CD4-positive, alpha-beta T cell treated with Interleukin-1 beta for 1 hour (primary cell): ENCODE results near the gene ATP5PD.
"Not testable (repeated sequence)": the region's sequence is repeated elsewhere in the genome, so short reads cannot be mapped to it uniquely, and the experiment has no call there.

Source experiments
- DNase-seq, 2 donors: peaks; one replicate each; pipeline ENCODE4 v3.0.0-alpha.2; 2020 to 2022

The ATP5PD gene

GRCh38 chr17:75077072-75077495 lies 30.3 kb upstream of the ATP5PD start:
- DNase-seq: no peak

- DNase-seq: no peak
Observed at GRCh38 chr17:75075597-75076336, 29.0 kb upstream of the ATP5PD start.

- DNase-seq: no peak
Observed at GRCh38 chr17:75074532-75074931, 27.8 kb upstream of the ATP5PD start.

GRCh38 chr17:75073618-75074047 lies 26.9 kb upstream of the ATP5PD start:
- no peak for DNase-seq

- not testable (repeated sequence) for DNase-seq
Observed at GRCh38 chr17:75072909-75073308, 26.1 kb upstream of the ATP5PD start.

GRCh38 chr17:75071478-75072271 lies 24.9 kb upstream of the ATP5PD start:
- DNase-seq: not testable (repeated sequence)

- no peak for DNase-seq
Observed at GRCh38 chr17:75069783-75070182, 23.0 kb upstream of the ATP5PD start.

GRCh38 chr17:75068750-75069149 lies 22.0 kb upstream of the ATP5PD start:
- no peak for DNase-seq

GRCh38 chr17:75067856-75068255 lies 21.1 kb upstream of the ATP5PD start:
- DNase-seq: no peak

- no peak for DNase-seq
Observed at GRCh38 chr17:75065562-75066151, 18.9 kb upstream of the ATP5PD start.

GRCh38 chr17:75064867-75065561 lies 18.2 kb upstream of the ATP5PD start:
- no peak for DNase-seq

- no peak for DNase-seq
Observed at GRCh38 chr17:75064460-75064859, 17.7 kb upstream of the ATP5PD start.

- no peak for DNase-seq
Observed at GRCh38 chr17:75064040-75064439, 17.3 kb upstream of the ATP5PD start.

- DNase-seq: no peak
Observed at GRCh38 chr17:75063626-75064025, 16.9 kb upstream of the ATP5PD start.

GRCh38 chr17:75063201-75063600 lies 16.4 kb upstream of the ATP5PD start:
- no peak for DNase-seq

- no peak for DNase-seq
Observed at GRCh38 chr17:75061618-75062017, 14.8 kb upstream of the ATP5PD start.

GRCh38 chr17:75061055-75061438 lies 14.3 kb upstream of the ATP5PD start:
- no peak for DNase-seq

- DNase-seq: no peak
Observed at GRCh38 chr17:75060434-75061054, 13.8 kb upstream of the ATP5PD start.

GRCh38 chr17:75059369-75060345 lies 12.9 kb upstream of the ATP5PD start:
- DNase-seq: no peak

GRCh38 chr17:75051941-75052340 lies 5.2 kb upstream of the ATP5PD start:
- DNase-seq: no peak

- DNase-seq: no peak
Observed at GRCh38 chr17:75049706-75050105, 2.9 kb upstream of the ATP5PD start.
